ENCODE results near the gene DLG2.

The DLG2 gene

GRCh38 chr11:84097186-84097585 is 1530.0 kb downstream of the DLG2 start:
- DNase-seq (ENCODE audit: low read depth): no peak

- DNase-seq (ENCODE audit: low read depth): no peak
Measured at GRCh38 chr11:84091212-84091986, 1535.7 kb downstream of the DLG2 start.

- no peak for DNase-seq (ENCODE audit: low read depth)
Measured at GRCh38 chr11:84089072-84090057, 1537.8 kb downstream of the DLG2 start.

- DNase-seq (ENCODE audit: low read depth): no peak
Measured at GRCh38 chr11:84071851-84072250, 1555.3 kb downstream of the DLG2 start.

- no peak for DNase-seq (ENCODE audit: low read depth)
Measured at GRCh38 chr11:84069048-84069447, 1558.1 kb downstream of the DLG2 start.

- DNase-seq (ENCODE audit: low read depth): no peak
Measured at GRCh38 chr11:84061726-84062125, 1565.4 kb downstream of the DLG2 start.

- DNase-seq (ENCODE audit: low read depth): no peak
Measured at GRCh38 chr11:84056653-84057376, 1570.3 kb downstream of the DLG2 start.

- DNase-seq (ENCODE audit: low read depth): no peak
Measured at GRCh38 chr11:84045146-84045545, 1582.0 kb downstream of the DLG2 start.

GRCh38 chr11:84044706-84045105 is 1582.4 kb downstream of the DLG2 start:
- DNase-seq (ENCODE audit: low read depth): no peak

- no peak for DNase-seq (ENCODE audit: low read depth)
Measured at GRCh38 chr11:84036664-84037194, 1590.4 kb downstream of the DLG2 start.

GRCh38 chr11:84035645-84036044 is 1591.5 kb downstream of the DLG2 start:
- no peak for DNase-seq (ENCODE audit: low read depth)

GRCh38 chr11:84034484-84034883 is 1592.7 kb downstream of the DLG2 start:
- DNase-seq (ENCODE audit: low read depth): no peak

GRCh38 chr11:84024266-84024665 is 1602.9 kb downstream of the DLG2 start:
- no peak for DNase-seq (ENCODE audit: low read depth)

- DNase-seq (ENCODE audit: low read depth): no peak
Measured at GRCh38 chr11:84022695-84023094, 1604.4 kb downstream of the DLG2 start.

- DNase-seq (ENCODE audit: low read depth): no peak
Measured at GRCh38 chr11:84022201-84022600, 1604.9 kb downstream of the DLG2 start.

GRCh38 chr11:84021291-84021690 is 1605.9 kb downstream of the DLG2 start:
- no peak for DNase-seq (ENCODE audit: low read depth)

GRCh38 chr11:84019571-84020194 is 1607.5 kb downstream of the DLG2 start:
- no peak for DNase-seq (ENCODE audit: low read depth)

GRCh38 chr11:84014539-84014938 is 1612.6 kb downstream of the DLG2 start:
- DNase-seq (ENCODE audit: low read depth): no peak

- DNase-seq (ENCODE audit: low read depth): no peak
Measured at GRCh38 chr11:84012171-84012826, 1614.8 kb downstream of the DLG2 start.

- no peak for DNase-seq (ENCODE audit: low read depth)
Measured at GRCh38 chr11:84003181-84003580, 1624.0 kb downstream of the DLG2 start.

GRCh38 chr11:83998921-83999320 is 1628.2 kb downstream of the DLG2 start:
- DNase-seq (ENCODE audit: low read depth): no peak
